ENCODE results near the gene OR51E2.
"Not testable (repeated sequence)": the region's sequence is repeated elsewhere in the genome, so short reads cannot be mapped to it uniquely, and the experiment has no call there.

Gene OR51E2, protein sequence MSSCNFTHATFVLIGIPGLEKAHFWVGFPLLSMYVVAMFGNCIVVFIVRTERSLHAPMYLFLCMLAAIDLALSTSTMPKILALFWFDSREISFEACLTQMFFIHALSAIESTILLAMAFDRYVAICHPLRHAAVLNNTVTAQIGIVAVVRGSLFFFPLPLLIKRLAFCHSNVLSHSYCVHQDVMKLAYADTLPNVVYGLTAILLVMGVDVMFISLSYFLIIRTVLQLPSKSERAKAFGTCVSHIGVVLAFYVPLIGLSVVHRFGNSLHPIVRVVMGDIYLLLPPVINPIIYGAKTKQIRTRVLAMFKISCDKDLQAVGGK

DNA sequence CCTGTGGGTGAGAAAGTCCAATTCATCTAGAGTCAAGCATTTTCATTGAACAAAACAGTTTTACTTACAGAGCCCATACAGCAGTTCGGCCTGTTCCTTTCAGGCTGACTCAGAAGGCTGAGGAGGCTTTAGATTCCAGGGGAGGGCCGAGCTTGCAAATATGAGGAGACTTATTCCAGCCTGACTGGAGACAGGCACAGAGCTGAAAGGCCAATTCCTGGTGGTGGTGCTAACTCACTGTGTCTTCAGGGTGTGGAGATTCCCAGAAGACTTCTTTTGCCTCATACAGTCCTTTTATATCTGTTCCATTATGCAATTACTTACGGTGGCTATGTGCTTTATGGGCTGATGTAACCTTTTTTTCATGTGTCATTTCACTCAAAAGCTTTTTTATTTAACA is at the start of gene OR51E2:
OR51E2 (minus strand) TSS at position 269 of the 400 bp plus-strand sequence. CDS start 15,142 bp downstream, outside the sequence.
- DNase-seq = peak; percentile 69

DNA sequence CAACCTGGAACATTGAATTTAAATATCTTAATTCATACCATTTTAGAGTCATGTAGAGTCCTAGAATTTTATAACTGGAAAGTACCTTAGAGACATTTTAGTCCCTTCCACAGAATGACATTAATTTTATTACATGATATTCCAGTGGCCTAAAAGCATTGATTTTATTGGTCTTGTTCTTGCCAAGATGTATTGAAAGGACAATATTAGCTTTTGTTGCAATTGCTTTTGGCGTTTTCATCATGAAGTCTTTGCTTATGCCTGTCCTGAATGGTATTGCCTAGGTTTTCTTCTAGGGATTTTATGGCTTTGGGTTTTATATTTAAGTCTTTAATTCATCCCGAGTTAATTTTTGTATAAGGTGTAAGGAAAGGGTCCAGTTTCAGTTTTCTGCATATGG is 43.1 kb upstream of the OR51E2 start:
- no peak for DNase-seq

DNA sequence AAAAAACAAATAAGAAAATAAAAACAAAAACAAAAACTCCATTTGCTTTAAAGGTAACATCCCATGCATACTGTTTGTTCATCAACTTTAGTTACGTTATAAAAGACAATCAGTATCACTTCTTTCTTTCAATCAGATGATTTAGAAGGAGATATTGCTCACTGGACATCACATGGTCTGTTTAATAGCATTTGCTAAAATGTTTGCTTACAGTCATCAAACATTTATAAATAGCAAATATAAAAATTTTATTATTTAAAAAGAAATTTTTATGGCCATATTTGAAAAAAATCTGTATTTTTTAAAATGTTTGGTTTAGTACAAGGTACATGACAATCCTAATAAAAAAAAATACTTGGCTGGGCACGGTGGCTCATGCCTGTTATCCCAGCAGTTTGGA is 29.5 kb upstream of the OR51E2 start:
- no peak for DNase-seq

DNA sequence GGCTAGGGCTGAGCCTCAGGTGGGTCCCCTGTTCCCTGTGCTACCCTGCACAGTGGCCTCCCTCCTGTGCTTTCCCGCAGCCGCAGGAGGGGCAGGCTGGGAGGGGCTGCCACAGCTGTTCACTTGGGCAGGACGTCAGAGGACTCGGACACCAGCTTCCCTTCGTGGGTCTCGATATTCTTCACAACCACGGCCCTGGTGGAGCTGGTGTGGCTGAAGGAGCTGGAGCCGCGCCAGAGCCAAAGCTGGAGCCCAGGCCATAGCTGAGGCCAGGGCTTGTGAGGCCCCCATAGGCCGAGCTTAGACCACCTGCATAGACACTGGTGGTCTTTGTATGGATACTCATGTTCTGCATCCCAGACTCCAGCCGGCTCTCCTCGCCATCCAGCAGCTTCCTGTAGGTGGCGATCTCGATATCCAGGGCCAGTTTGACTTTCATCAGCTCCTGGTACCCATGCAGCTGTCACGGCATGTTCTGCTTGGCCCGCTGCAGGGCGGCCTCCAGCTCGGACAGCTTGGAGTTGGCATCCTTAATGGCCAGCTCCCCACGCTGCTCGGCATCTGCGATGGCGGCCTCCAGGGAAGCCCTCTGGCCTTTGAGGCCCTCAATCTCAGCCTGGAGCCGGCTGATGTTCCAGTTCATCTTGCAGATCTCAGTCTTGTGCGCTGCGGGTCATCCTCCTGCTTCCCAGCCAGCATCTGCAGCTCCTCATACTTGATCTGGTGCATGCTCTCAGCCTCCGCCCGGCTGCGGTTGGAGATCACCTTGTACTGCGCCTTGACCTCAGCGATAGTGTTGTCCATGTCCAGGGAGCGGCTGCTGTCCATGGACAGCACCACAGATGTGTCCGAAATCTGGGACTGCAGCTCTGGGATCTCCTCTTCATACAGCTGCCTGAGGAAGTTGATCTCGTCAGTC is 25.2 kb upstream of the OR51E2 start:
- not testable (repeated sequence) for DNase-seq

DNA sequence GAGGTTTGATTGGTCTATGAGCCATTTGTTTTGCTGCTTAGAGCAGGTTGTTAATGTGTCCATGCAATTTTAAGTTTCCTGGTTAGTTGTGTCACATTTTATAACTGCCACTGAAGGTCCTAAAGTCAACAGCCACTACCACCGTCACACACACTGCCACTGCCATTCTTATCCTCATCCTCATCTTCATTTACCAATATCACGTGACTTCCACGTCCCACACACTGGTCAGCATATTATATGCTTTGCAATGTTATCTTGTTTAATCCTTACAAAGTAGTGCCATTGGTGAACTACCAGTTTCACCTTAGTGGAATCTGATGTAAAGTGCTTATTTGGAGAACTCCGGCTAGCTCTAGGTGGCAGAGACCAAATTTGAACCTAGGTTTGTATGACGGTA is 16.6 kb upstream of the OR51E2 start:
- no peak for DNase-seq

DNA sequence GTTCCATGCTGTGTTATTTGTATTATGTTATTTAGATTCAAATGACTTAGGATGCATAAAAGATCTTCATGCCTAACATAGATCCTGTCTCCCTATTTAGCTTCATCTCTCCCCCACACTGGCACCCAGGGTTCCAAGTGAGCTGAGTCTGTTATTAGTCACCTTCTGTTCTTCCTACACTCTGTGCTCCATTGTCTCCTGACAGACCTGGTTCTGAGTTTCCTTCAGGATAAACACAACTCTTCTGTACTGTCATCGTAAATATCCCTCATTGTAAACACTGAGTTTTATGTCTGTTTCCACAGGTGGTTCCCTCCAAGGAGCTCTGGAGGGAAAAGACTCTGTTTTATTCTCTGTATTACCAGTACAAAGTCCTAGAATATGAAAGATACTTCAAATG is 15.6 kb upstream of the OR51E2 start:
- DNase-seq = no peak

DNA sequence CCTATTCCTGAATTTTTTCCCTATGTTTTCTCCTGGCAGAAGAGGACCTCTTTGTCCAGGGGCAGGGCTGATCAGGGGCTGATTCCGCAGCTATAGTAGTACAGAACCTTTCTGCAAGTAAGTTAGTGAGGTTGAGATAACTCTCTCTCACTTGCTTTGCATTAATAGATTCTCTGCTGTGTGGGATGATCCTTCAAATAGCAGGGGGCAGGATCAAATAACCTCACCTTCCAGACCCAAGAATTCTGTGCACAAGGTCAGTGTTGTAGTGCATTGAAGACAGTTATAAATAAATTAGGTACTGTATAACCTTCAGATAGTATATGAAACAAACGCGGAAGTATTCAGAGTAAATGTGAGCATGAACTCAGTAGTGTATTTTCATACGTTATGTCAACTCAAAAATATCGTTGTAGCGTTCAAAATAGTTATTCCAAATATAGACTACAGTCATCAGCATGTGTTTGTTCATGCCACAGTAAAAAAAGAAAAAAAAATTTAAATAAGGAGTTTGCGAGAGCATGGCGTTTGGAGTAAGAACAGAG is 7.2 kb upstream of the OR51E2 start:
- no peak for DNase-seq

DNA sequence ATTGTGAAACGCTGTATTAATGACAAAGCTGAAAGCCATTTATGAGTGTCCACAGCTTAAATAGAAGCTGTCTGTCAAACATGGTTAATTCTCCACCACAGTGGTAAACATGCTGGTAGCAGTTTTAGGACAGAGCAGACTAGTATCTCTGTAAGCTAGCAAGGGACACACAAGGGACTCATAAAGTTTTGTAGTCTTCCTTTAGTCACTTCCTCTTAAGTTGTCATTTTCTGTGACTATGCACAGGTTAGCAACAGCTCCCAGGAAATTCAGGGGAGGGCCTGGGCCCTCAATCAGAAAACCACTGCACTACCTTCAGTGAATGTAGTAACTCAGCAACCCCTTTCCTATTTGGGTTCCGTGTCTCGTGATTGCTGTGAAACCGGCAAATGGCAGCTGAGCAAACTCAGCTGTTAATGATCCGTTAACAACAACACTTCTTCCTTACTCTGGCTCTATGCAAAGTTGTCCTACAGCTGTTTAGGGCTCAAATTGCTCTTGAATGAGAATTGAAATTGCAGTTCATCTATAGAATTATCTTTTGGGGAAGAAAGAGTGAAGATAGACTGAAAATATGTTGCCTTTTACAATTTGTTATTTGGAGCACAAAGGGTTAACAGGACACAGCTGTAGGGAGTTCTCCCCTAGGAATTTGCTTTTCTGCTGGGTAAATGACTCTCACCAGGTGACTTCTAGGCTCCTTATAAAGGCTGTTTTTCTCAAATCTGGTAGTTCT is 6.6 kb upstream of the OR51E2 start, which contains the start of gene MMP26:
MMP26 (plus strand) TSS at position 731 of the 736 bp plus-strand sequence.
- DNase-seq = peak; percentile 60

DNA sequence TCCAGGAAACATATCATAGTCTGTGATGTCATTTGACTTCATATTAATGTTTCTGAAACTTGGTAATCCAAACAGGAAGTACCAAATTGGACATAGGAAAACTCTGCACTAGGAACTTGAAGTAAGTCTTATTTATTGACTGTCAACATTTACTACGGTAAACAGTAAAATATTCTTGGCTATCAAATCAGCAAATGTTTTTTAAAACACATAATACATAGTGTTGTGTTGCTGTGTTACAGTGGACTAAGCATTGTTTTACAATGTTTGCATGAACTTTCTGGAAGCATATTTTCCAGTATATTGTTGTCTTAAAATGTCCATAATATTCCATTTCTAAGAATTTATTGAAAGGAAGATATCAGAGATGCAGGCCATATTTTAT is 2.8 kb upstream of the OR51E2 start:
- DNase-seq = no peak

DNA sequence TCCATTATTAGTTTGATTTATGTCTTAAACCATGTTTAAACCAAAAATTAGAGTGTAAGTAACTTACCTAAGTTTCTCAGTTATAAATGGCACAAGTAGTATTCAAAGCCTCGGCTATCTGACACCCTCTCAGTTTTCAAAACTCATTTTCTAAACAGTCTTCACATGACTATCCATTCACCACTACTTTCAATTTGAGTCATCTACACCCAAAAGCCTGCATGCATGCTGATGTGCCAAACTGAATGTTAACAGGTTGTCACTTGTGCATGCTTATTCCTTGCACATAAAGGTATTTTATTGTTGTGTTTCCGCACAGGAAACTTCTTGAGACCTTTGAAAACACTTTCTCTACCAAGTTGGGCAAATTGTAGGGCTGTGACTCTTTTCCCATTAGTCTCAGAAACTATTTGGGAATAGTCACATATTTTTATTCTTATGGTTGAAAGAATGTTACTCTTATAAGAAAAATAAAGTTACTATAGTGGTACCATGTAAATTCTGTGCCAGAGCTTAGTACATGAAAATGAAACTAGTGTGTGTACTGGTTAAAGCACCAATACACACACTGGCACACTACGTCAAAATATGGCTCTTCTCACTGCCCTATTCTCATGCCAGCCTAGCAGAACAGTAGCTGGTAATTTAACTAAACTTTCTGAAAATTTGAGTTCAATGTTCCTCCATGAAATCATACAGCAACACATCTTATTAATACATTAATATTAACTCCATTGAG is 2.2 kb upstream of the OR51E2 start:
- no peak for DNase-seq

DNA sequence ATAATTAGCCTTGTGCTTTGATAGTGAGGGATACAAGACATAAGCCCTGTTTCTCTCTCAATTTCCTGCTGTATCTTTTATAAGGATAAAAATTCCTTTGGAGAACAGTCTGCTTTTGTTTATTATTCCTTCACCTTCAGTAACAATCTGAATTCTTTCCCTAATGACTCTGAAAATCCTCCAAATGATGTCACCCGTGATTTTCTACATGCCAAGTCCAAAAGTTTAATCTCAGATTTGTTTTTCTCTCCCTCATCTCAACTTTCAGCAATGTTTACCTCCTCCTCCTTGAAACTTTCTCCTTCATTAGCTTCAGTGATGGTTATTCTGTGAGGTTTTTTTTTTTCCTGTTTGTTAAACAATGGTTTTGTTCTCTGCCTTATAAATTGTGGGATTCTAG is 2.2 kb downstream of the OR51E2 start:
- no peak for DNase-seq

DNA sequence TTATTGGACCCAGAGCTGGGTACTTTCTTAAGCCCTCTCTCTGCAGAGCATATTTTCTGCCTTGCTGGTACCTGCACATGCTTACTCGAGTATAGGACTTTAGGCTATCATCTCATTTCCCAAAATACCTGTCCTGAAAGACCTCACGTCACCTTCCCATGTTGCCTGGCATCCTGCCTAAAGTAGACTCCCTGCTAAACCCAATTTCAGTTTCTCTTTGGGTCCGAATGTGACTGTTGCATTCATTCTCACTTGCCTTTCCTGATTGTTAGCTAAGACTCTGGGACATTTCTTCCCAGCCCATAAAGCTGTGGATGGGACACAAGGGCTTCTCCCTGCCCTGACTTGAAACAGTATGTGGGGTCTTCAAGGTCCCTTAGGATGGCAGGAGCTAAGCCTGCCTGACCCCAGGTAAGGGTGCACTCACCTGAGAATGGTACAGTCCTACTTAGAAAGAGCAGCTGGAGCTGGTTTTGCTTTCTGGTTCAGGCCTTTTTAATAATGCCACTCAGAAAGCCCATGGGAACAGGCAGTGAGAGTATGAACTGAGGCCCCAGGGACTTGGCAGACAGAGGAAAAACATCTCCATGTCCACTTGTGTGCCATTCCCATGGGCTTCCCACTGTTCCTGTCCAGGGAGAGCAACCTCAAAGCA is 12.9 kb downstream of the OR51E2 start:
- DNase-seq = no peak

DNA sequence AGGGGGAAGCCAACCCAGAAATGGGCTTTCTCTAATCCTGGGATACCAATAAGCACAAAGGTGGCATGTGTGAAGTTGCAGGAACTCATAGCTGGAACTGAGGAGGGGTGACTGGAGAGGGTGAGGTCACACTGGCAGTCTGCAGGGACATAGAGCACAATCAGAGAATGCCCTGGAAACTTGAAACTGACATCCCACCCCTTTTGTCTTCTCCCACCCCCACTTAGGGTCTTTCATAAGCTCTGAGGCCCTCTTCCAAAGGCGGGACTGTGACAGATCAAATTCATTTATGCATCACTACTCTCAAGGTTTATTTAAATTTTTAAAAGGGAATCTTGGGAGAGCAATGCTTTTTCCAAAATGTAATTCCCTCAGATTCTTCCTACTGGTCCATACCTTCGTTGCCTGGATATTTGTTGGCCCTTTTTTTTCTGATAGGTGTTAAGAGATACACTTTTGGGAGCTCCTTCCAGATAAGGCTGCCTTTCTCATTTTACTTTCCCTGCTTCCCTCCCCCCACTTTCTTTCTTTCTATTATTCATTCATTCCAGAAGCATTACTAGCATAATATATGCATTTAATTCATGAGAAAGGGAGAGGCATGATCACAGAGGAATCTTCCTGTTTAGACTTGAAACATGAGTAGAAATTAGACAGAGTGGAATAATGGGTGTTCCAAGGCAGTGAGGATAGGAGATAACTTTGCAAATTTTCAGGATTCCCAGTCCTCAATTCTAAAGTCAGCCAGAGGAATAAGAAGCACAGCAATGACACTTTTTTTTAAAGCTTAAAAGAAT is 14.8 kb downstream of the OR51E2 start:
- DNase-seq = no peak

DNA sequence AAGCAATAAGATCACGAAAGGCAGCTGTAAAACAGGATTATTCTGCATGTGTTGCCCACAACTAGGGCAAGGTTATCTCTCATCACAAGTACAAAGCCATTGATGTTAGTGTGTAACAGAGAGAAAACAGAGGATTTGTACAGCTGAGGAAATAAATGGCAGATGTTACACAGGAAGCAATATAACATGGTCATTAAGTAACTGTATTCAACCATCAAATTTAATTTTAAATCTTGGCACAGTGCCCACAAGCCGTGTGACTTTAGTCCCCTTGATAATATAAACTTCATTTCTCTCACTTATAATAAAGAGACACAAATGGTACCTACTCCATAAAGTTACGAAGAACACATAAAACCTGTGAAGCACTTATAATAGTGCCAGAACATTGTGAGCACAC is 17.3 kb downstream of the OR51E2 start:
- DNase-seq = peak; percentile 55

DNA sequence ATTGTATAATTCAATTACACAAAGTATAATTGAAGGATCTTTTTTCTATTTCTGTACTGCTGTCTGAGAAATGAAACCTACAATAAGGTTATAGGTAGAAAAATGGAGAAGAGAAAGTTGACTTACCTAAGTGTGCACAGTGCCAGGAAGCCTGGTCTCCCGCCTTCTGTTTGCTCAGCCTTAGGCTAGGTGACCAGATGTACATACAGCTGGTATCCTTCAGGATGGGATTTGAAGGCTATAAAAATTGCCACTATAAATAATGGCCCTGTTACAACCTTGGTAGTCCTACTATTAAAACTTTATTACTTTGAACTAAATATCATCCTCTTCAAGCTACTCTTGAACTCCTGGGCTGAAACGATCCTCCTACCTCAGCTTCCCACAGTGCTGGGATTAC is 19.7 kb downstream of the OR51E2 start:
- DNase-seq = no peak

DNA sequence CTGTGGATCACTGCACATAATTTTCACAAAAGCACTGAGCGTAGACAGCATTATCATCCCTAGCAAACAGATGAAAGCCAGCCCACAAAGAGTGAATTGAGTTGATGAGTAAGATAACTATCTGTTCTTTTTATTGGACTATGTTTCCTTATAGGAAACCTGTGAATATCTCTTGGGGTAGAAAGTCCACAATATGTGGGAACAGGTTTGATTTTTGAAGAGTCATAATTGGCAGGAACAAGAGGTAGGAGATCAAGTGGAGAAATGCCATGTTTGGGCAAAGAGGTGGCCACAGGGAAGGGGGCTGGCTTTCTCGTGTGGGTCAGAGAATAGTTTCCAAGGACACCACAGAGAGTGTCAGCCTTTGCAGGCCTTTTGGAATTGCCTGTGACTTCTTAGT is 23.9 kb downstream of the OR51E2 start:
- DNase-seq = no peak

DNA sequence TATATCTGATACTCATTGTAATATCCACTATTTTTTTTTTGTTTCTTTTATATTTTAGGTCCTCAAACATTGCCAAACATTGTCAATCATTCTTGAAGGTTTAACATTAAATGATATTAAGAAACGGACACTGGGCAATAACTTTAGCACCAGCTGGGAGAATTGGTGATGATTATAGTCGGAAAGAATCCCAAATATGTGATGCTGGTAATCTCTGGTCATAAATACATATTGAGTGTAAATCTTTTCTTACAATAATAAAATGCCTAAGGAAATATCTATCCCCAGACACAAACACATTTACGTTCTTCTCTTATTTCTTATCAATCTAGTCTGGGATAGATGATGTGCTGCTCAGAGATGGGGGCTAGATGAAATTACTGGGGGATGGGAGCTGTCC is 25.2 kb downstream of the OR51E2 start:
- no peak for DNase-seq

DNA sequence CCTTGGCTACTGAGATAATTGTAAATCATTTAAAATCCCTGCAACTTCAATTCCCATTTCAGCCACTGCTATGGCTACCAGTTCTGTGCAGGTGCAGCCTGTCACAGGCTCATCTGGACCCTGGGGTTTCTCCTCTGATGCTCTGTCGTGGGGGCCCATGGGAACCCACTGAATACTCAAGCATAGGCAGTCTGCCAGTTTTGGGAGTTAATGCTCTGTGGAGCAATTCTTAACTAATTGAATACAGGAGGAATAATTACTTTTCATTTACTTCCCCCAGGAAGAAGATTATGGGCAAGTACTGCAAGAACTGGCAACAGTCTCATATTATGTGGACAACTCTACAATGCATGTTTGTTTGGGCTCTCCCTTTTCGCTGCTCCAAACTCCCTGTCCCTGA is 25.9 kb downstream of the OR51E2 start:
- no peak for DNase-seq

DNA sequence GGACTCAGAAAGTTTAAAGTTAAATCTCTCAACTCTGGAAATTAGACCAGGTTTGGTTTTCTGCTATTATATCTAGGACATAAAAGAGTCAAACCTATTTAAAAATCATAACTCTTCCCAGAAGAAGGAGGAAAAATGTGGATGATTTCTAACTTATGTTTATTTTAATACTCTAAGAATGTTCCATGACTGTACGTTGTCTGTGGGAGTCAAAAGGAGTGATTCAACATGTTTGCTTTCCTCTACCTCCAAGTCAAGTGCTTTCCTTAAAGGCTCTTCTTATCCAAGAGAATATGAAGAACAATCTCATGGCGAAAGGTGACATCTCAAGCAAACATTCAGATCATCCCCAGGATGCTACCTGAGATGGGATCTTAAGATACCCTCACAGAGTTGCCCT is 32.2 kb downstream of the OR51E2 start:
- DNase-seq = no peak

DNA sequence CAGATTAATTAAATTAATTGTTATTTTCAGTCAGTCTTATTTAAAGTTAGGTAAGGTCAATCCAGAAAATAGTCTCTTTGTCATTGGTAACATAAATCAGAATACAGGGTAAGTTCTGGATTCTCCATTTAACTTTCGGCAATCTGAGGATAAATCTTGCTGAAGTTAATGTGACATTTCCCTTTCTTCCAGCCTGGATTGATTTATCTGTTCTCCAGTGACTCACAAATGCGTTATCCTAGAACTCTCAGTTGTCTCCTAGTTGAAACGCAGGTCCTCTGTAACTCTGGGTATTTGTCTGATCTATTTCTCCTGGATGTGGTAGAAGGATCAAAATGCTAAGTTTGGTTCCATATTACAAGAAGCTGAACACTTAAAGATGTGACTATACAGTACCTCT is 32.9 kb downstream of the OR51E2 start:
- no peak for DNase-seq

DNA sequence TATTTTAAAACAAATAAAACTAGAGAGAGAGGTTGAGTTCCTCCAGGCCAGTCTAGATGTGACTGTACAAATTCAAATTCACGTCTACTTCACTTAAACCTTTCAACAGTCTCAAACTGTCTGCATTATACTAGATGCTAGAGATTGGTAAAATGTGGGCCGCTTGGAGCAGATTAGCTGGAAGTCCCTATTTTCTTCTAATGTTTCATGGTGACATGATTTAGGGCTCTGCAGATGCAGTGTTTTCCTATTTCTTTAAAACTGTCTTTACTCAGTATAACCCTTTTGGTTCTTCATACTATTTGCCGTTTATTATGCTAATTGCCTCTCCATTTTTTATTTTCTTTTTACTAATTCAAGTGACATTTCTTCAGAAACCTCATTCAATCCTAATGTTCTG is 33.5 kb downstream of the OR51E2 start:
- DNase-seq = no peak

All from NCI-H1436 treated with DMSO at 0.1 percent for 48 hours (cell line).